GM12878 (cell line): ENCODE results near the gene PAX7. TPM values are rescaled to one million over a fixed set of nuclear protein-coding genes. Genes with fewer than 3 reads are reported as not detected.

Experiments
- ATAC-seq: fragments of 200-7000 bp; cut with Tn5 transposase; 3 replicates; pipeline ENCODE4 v1.9.1; 2020; ENCODE audit warnings: mild to moderate bottlenecking, moderate library complexity
- BruUV-seq: library from RNA; stranded (reverse); fragments of 400-500 nt; replicated peaks from 2 replicates; lab custom pipeline; 2021; lab: Mats Ljungman, UMichigan
- CTCF ChIA-PET: fragments of 300-600 bp; sonication (Branson Sonifier 250); formaldehyde crosslinking; extraction: SDS; loops from one replicate; lab custom pipeline; 2021; ENCODE audit warnings: inconsistent platforms; lab: Yijun Ruan, JAX
- POLR2A ChIA-PET: fragments of 350-600 bp; formaldehyde crosslinking; extraction: SDS; loops from one replicate; lab custom pipeline; 2021; ENCODE audit warnings: inconsistent platforms; lab: Charles Lee
- RAD21 ChIA-PET: fragments of 300-600 bp; sonication (Branson Sonifier 250); formaldehyde crosslinking; loops from one replicate; lab custom pipeline; 2023; ENCODE audit warnings: antibody characterized with exemption; ENCODE audit not compliant: unreplicated experiment; lab: Charles Lee
- SMC1A ChIA-PET: fragments of 300-600 bp; sonication (Branson Sonifier 250); formaldehyde crosslinking; loops from one replicate; lab custom pipeline; 2023; ENCODE audit not compliant: unreplicated experiment, uncharacterized antibody; lab: Charles Lee
- DNase-seq: peaks from one replicate; pipeline ENCODE4 v3.0.0-alpha.2; 2011; ENCODE audit warnings: low read depth, low spot score
- FAIRE-seq: peaks from 3 replicates; lab custom pipeline; 2011; peaks lifted over from hg19 to GRCh38; lab: Jason Lieb, UNC
- H2AFZ ChIP-seq: 2 replicates; pipeline ENCODE4 v1.6.0; 2011; ENCODE audit warnings: low read depth, low read length, control low read depth; ENCODE audit not compliant: control insufficient read depth
- H3K27ac ChIP-seq: 2 replicates; pipeline ENCODE4 v1.5.1; 2011; ENCODE audit warnings: control low read depth; ENCODE audit not compliant: control insufficient read depth, insufficient read depth
- H3K27me3 ChIP-seq, 2 experiments: replicated peaks in 1 of 2; 2 replicates each; pipeline versions ENCODE4 v1.6.0 to v1.6.1; 2011; ENCODE audit warnings: low read length in 1 of 2; ENCODE audit not compliant: control insufficient read depth in 2 of 2, insufficient read depth in 2 of 2
- H3K36me3 ChIP-seq, 2 experiments: 2 replicates each; pipeline ENCODE4 v1.5.1; 2011; ENCODE audit warnings: low read length in 1 of 2; ENCODE audit not compliant: control insufficient read depth in 2 of 2, insufficient read depth in 2 of 2
- H3K4me1 ChIP-seq: 2 replicates; pipeline ENCODE4 v1.6.1; 2011; ENCODE audit warnings: mild to moderate bottlenecking, low read length, moderate library complexity, mixed read lengths; ENCODE audit not compliant: control insufficient read depth, insufficient read depth
- H3K4me2 ChIP-seq: 2 replicates; pipeline ENCODE4 v1.6.0; 2011; ENCODE audit warnings: control low read depth; ENCODE audit not compliant: control insufficient read depth, insufficient read depth
- H3K4me3 ChIP-seq: fragments of 200-600 bp; sonication (generic); 2 replicates; pipeline ENCODE4 v1.5.1; 2016
- H3K79me2 ChIP-seq: 2 replicates; pipeline ENCODE4 v1.6.0; 2011; ENCODE audit warnings: low read length; ENCODE audit not compliant: control insufficient read depth, insufficient read depth
- H3K9ac ChIP-seq: 2 replicates; pipeline ENCODE4 v1.8.0; 2011; ENCODE audit warnings: low read length, control low read depth, mixed read lengths; ENCODE audit not compliant: control insufficient read depth, insufficient read depth
- H3K9me3 ChIP-seq: replicated peaks from 3 replicates; pipeline ENCODE4 v1.5.1; 2011; ENCODE audit warnings: mild to moderate bottlenecking, low read length; ENCODE audit not compliant: control insufficient read depth, insufficient read depth
- H4K20me1 ChIP-seq: 2 replicates; pipeline ENCODE4 v1.6.0; 2011; ENCODE audit not compliant: control insufficient read depth, insufficient read depth
- BACH1 ChIP-seq: fragments of 450-650 bp; IDR thresholded peaks from 2 replicates; pipeline ENCODE4 v1.6.1; 2017; ENCODE audit warnings: mild to moderate bottlenecking, borderline replicate concordance
- HDAC2 ChIP-seq: fragments of 200-600 bp; sonication (generic); IDR thresholded peaks from 2 replicates; pipeline ENCODE4 v1.6.1; 2017
- NFXL1 ChIP-seq: fragments of 450-650 bp; IDR thresholded peaks from 2 replicates; pipeline ENCODE4 v1.6.1; 2017; ENCODE audit warnings: antibody characterized with exemption, mild to moderate bottlenecking, borderline replicate concordance
- NR2F1 ChIP-seq: fragments of 450-650 bp; conservative IDR thresholded peaks from 2 replicates; pipeline ENCODE4 v1.6.1; 2017; ENCODE audit warnings: mild to moderate bottlenecking
- SREBF1 ChIP-seq: IDR thresholded peaks from 2 replicates; pipeline ENCODE4 v1.6.1; 2012; ENCODE audit warnings: mild to moderate bottlenecking, low read length
- TCF3 ChIP-seq: IDR thresholded peaks from 2 replicates; pipeline ENCODE4 v1.6.1; 2012; ENCODE audit warnings: low read depth, mild to moderate bottlenecking, low read length, borderline replicate concordance; ENCODE audit not compliant: insufficient read depth
- ZNF207 ChIP-seq: fragments of 450-650 bp; IDR thresholded peaks from 2 replicates; pipeline ENCODE4 v1.6.1; 2014; ENCODE audit warnings: antibody characterized with exemption, mild to moderate bottlenecking, borderline replicate concordance
- WGBS: methylation state at CpG from one replicate; pipeline ENCODE4 v1.1.6; 2016; ENCODE audit warnings: low lambda C conversion rate; ENCODE audit not compliant: insufficient replicate concordance, insufficient coverage; ENCODE audit errors: missing lambda C conversion rate; 5-methylcytosine and 5-hydroxymethylcytosine counted together
- in situ Hi-C: fragments of 300-500 bp; cut with MboI; formaldehyde crosslinking; loops from 9 replicates; pipeline ENCODE4 v1.14.3; 2018; ENCODE audit warnings: mixed read lengths
- intact Hi-C: fragments of 100-400 bp; cut with micrococcal nuclease; formaldehyde crosslinking; loops from one replicate; pipeline ENCODE4 v1.14.2; 2022; ENCODE audit not compliant: unreplicated experiment
- polyA plus RNA-seq, 11 experiments: library from polyadenylated mRNA; depleted of rRNA in 4 of 11; unstranded in 6 of 11; stranded (reverse) in 5 of 11; fragments of >200 nt; fragmentation: Nextera tagmentation in 4 of 11; fragmentation: Illumina TruSeq in 1 of 11; extraction: Ambion mirVana in 4 of 11; extraction: Trizol in 1 of 11; gene quantifications; 1 replicate in 1 of 11; 2 replicates in 10 of 11; pipeline versions ENCODE4 v1.2.1 to v1.2.3, GENCODE V29; 2011 to 2016; ENCODE audit warnings: inconsistent platforms in 2 of 11, missing spikeins in 2 of 11, low read depth in 1 of 11
- total RNA-seq, 4 experiments: library from RNA; depleted of rRNA in 3 of 4; stranded (reverse); fragments of >200 nt in 3 of 4; fragmentation: Illumina TruSeq in 1 of 4; extraction: Trizol in 1 of 4; gene quantifications; 2 replicates each; pipeline versions ENCODE4 v1.2.1 to v1.2.3, GENCODE V29; 2013 to 2021
- TF ChIP-seq, protein P1 (sequence below): IDR thresholded peaks from 2 replicates; pipeline ENCODE4 v1.6.1; 2011; ENCODE audit warnings: borderline replicate concordance, low read depth, mild to moderate bottlenecking, moderate library complexity, mixed read lengths, low read length; ENCODE audit not compliant: insufficient read depth; ENCODE audit errors: extremely low read length
- TF ChIP-seq, protein P2 (sequence below): IDR thresholded peaks from 2 replicates; pipeline ENCODE4 v1.6.1; 2011; ENCODE audit warnings: low read depth, mild to moderate bottlenecking, low read length, moderate library complexity, borderline replicate concordance; ENCODE audit errors: extremely low read depth
- TF ChIP-seq, protein P3 (sequence below): fragments of 450-650 bp; IDR thresholded peaks from 2 replicates; pipeline ENCODE4 v1.6.1; 2018; ENCODE audit warnings: borderline replicate concordance, mild to moderate bottlenecking; ENCODE audit not compliant: partially characterized antibody
- TF ChIP-seq, protein P4 (sequence below): fragments of 450-650 bp; IDR thresholded peaks from 2 replicates; pipeline ENCODE4 v1.6.1; 2017; ENCODE audit warnings: antibody characterized with exemption, mild to moderate bottlenecking, moderate library complexity
- TF ChIP-seq, protein P5 (sequence below): fragments of 450-650 bp; conservative IDR thresholded peaks from 2 replicates; pipeline ENCODE4 v1.6.1; 2017; ENCODE audit warnings: mild to moderate bottlenecking, moderate library complexity

PAX7 gene
- total and polyA plus RNA-seq, 10 of the 15 experiments (the other 5 are each of a cell fraction or from before 2014, with no cell fraction given): not detected

DNA sequence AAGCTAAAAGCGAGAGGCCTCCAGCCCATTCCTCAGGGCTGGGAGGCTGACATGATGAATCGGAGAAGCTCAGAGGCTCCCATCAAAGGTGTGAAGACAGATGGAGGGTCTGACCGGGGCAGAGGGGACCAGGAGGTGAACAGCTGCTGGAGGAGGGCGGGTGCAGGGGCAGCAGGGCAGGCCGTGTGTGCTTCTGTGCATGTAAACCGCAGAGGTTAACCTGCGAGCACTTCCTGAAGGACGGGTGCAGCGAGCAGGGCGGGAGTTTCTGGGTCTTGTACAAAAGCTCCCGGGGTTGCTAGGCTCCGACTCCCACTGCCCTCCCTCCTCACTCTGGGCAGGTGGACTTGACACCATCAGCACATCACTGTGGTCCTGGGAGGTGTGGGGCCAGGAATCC is 75.2 kb downstream of the PAX7 start:
- H3K9me3 ChIP-seq: no peaks in the 10 kb centered on the region
- no peak overlapping the region for H3K9ac ChIP-seq
- BruUV-seq: no TSS peak
- ATAC-seq (no peak), DNase-seq (no peak), FAIRE-seq (no peak)
- RAD21 ChIA-PET: no interaction called here
- H3K36me3 ChIP-seq: no peaks in the 10 kb centered on the region
- in situ Hi-C loops (no loop called here), intact Hi-C loops (no loop called here)
- H3K27ac ChIP-seq: no peak overlapping the region
- H3K27me3 ChIP-seq: peaks cover 0 to 3% of the 10 kb centered on the region in 2 experiments; a peak in 1 of 4 replicates
- no peaks in the 10 kb centered on the region for H4K20me1 ChIP-seq
- TF ChIP-seq TCF3 (no peak), NR2F1 (no peak), HDAC2 (no peak), ZNF207 (no peak), SREBF1 (no peak), NFXL1 (no peak), BACH1 (no peak)
- TF ChIP-seq, protein P1, sequence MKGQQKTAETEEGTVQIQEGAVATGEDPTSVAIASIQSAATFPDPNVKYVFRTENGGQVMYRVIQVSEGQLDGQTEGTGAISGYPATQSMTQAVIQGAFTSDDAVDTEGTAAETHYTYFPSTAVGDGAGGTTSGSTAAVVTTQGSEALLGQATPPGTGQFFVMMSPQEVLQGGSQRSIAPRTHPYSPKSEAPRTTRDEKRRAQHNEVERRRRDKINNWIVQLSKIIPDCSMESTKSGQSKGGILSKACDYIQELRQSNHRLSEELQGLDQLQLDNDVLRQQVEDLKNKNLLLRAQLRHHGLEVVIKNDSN: no peak
- TF ChIP-seq, protein P2, sequence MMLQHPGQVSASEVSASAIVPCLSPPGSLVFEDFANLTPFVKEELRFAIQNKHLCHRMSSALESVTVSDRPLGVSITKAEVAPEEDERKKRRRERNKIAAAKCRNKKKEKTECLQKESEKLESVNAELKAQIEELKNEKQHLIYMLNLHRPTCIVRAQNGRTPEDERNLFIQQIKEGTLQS: no peak
- TF ChIP-seq, protein P3, sequence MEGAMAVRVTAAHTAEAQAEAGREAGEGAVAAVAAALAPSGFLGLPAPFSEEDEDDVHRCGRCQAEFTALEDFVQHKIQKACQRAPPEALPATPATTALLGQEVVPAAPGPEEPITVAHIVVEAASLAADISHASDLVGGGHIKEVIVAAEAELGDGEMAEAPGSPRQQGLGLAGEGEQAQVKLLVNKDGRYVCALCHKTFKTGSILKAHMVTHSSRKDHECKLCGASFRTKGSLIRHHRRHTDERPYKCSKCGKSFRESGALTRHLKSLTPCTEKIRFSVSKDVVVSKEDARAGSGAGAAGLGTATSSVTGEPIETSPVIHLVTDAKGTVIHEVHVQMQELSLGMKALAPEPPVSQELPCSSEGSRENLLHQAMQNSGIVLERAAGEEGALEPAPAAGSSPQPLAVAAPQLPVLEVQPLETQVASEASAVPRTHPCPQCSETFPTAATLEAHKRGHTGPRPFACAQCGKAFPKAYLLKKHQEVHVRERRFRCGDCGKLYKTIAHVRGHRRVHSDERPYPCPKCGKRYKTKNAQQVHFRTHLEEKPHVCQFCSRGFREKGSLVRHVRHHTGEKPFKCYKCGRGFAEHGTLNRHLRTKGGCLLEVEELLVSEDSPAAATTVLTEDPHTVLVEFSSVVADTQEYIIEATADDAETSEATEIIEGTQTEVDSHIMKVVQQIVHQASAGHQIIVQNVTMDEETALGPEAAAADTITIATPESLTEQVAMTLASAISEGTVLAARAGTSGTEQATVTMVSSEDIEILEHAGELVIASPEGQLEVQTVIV: no peak
- TF ChIP-seq, protein P4, sequence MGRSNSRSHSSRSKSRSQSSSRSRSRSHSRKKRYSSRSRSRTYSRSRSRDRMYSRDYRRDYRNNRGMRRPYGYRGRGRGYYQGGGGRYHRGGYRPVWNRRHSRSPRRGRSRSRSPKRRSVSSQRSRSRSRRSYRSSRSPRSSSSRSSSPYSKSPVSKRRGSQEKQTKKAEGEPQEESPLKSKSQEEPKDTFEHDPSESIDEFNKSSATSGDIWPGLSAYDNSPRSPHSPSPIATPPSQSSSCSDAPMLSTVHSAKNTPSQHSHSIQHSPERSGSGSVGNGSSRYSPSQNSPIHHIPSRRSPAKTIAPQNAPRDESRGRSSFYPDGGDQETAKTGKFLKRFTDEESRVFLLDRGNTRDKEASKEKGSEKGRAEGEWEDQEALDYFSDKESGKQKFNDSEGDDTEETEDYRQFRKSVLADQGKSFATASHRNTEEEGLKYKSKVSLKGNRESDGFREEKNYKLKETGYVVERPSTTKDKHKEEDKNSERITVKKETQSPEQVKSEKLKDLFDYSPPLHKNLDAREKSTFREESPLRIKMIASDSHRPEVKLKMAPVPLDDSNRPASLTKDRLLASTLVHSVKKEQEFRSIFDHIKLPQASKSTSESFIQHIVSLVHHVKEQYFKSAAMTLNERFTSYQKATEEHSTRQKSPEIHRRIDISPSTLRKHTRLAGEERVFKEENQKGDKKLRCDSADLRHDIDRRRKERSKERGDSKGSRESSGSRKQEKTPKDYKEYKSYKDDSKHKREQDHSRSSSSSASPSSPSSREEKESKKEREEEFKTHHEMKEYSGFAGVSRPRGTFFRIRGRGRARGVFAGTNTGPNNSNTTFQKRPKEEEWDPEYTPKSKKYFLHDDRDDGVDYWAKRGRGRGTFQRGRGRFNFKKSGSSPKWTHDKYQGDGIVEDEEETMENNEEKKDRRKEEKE: no peak
- TF ChIP-seq, protein P5, sequence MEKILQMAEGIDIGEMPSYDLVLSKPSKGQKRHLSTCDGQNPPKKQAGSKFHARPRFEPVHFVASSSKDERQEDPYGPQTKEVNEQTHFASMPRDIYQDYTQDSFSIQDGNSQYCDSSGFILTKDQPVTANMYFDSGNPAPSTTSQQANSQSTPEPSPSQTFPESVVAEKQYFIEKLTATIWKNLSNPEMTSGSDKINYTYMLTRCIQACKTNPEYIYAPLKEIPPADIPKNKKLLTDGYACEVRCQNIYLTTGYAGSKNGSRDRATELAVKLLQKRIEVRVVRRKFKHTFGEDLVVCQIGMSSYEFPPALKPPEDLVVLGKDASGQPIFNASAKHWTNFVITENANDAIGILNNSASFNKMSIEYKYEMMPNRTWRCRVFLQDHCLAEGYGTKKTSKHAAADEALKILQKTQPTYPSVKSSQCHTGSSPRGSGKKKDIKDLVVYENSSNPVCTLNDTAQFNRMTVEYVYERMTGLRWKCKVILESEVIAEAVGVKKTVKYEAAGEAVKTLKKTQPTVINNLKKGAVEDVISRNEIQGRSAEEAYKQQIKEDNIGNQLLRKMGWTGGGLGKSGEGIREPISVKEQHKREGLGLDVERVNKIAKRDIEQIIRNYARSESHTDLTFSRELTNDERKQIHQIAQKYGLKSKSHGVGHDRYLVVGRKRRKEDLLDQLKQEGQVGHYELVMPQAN: no peak
- SMC1A ChIA-PET: no interaction called here
- POLR2A ChIA-PET: no interaction called here
- WGBS: 7% methylated on average over 12 of the region's 12 CpGs
- H3K4me2 ChIP-seq: no peak overlapping the region
- no peak overlapping the region for H3K4me3 ChIP-seq
- H3K79me2 ChIP-seq: no peaks in the 10 kb centered on the region
- CTCF ChIA-PET: no interaction called here
- no peaks in the 10 kb centered on the region for H3K4me1 ChIP-seq
- no peak overlapping the region for H2AFZ ChIP-seq
